DMS53 treated with DMSO at 0.1 percent for 48 hours (cell line): ENCODE data around the gene MESP1.

Experiments
- DNase-seq: peaks from one replicate; lab custom pipeline; 2025; ENCODE audit not compliant: unreplicated experiment; lab: John Stamatoyannopoulos, UW

MESP1 gene

DNA sequence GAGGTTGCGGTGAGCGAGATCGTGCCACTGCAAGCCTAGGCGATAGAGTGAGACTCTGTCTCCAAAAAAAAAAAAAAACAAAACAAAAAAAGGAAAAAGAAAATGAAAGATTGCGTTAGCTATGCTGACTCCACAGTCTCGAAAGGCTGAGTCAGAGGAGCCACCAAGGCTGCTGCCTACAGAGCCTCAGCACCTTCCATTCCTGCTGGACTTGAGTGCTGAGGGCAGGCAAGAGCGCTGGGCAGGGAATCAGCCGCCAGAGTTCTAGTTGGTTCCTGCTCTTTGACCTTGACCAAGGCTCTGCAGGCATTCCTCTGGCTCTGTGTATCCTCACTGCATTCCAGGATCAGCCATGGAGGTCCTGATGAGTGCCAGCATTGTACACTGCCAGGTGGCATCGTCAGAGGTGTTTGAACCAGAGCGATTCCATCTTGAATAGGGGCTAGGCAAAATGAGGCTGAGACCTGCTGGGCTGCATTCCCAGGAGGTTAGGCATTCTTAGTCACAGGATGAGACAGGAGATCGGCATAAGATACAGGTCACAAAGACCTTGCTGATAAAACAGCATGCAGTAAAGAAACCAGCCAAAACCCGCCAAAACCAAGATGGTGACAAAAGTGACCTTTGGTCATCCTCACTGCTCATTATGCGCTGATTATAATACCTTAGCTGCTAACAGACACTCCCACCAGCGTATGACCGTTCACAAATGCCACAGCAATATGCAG is 31.0 kb upstream of the MESP1 start:
- DNase-seq, result no peak

DNA sequence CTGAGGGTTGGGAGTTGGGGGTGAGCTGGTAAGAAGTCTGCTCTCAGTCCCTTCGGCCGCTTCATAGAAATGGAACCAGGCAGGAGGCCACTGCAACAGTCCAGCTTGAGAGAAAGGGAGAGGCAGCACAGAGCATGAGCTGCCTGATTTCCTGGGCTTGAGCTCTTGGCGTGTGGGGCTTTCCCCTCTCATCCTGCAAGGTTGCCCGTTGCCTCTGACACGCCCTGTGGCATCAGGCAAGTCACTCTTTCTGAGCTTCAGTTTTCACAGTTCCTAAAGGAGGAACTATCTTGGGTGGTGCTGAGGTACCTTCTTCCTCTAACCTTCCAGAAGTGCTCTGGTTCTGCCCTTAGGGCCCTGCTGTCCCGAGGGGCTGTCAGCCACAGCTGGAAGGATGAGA is 30.0 kb upstream of the MESP1 start:
- no peak for DNase-seq

DNA sequence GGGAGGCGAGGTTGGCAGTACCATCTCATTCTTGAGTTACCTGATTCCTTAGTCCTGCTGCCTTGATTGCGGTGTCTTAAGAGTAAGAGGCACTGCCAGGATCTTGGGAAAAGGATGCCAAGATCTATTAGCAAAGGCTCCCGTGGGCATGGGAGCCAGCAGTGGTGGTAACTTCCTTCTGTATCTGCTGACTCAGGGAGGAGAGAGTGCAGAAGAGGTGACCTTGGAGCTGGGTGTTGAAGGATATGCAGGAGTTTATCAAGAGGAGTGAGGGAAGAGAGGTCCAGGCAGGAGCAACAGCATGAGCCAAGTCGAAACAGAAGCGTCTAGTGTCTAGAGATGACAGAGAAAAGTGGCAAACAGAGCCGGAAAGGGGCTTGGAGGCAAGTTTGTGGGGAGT is 29.6 kb upstream of the MESP1 start:
- DNase-seq, result no peak

DNA sequence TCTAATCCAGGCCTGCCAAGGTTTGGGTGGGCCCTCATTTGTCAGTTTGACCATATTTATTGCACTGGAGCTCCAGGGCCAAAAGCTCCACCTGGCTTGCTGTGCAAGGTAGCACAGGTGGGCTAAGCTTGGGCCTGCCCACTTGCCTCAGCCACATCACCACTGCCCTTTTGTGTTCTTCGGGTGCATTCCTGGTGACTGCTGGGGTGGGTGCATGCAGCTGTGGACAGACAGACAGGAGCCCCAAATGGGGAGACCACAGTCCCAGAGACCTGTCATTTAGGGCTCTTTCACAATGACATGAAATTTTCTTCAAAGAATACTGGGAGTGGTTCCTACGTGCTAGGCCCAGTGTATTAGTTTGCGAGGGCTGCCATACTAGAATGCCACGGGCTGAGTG is 27.8 kb upstream of the MESP1 start:
- no peak for DNase-seq

DNA sequence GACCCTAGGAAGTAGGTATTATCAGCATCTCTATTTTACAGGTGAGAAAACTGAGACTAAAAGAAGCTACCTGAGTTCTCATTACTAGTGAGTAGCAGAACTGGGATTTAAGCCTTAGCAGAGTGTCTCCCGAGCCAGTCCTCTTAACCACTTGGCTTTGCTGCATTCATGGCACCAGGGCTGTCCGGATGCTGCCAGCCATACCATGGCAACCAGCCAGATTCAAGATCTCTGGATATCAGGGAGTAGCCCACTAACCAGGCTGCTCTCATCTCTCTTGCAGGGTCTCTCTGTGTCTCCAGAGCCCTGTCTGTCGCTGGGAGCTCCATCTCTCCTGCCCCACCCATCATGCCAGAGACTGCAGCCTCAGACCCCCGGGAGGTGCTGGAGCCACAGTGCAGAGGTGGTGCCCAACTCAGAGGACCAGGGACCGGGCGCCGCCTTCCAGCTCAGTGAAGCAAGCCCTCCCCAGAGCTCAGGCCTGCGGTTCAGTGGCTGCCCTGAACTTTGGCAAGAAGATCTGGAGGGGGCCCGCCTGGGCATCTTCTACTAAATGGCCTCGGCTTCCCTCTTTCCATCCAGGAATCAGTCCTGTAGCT is 26.8 kb upstream of the MESP1 start:
- DNase-seq, result no peak

DNA sequence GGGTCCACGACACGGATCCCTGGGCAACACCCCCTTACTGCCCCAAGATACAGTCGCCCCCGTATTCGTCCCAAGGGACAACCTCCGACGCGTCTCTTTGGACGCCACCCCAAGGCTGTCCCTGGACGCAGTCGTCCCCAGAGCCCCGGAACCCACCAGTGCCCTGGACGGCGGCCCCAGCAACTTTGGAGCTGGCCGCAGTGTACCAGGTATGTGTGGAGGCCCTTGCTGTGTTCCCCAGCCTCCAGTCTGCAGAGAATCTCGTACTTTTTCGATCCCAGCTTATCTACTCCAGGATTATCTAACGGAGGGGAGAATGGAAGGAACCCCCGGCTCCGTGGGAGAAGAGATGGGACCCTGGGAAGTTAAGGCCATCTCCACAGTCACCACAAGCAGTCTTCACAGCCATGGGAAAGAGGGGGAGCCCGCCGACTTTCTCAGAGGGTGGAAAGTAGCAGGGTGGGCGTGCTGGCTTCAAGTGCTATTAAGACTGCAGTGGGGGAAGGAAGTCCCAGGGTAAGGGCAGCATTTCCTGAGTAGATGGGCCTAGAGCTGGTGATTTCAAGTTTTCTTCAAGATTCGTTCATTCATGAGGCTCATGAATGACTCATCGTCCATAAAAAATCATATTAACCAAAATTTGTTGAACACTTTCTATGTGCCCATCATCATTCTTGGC is 26.2 kb upstream of the MESP1 start:
- no peak for DNase-seq

DNA sequence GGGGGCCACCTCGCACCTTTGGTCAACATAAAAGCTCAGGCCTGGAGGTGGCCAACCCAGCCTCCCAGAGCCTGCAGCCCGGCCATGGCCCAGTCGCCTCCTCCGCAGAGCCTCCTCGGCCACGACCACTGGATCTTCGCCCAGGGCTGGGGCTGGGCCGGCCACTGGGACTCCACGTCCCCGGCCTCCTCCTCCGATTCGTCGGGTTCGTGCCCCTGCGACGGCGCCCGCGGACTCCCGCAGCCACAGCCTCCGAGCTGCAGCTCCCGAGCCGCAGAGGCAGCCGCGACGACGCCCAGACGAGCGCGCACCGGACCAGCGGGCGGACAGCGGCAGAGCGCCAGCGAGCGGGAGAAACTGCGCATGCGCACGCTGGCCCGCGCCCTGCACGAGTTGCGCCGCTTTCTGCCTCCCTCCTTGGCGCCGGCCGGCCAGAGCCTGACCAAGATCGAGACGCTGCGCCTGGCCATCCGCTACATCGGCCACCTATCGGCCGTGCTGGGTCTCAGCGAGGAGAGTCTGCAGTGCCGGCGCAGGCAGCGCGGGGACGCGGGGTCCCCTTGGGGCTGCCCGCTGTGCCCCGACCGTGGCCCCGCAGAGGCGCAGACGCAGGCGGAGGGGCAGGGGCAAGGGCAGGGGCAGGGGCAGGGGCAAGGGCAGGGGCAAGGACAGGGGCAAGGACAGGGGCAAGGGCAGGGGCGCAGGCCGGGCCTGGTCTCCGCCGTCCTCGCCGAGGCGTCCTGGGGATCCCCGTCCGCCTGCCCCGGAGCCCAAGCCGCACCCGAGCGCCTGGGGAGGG is 25.4 kb upstream of the MESP1 start, which contains the start of gene MESP2:
TSS of gene MESP2 (plus strand) at position 59 of the 799 bp plus-strand sequence. CDS start at position 85, 26 bp downstream.
- DNase-seq, result peak; percentile 31

DNA sequence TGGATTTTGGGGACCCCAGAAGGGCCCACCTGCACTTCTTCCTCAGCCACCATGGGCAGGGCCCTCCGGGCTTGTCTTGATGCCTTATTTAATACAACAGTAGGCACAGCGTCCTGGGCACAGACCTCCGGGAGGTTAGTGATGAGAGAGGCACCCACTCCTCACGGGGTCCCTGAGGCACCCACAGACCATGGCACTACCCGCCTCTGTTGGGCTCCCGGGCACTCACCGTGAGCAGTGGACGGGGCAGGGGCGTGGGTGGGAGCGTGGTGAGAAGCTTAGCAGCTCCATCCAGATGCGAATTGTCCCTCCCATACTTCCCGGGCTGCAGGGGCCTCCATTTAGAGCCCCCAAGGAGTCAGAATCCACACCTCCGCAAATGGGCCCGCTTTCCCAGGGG is 24.8 kb upstream of the MESP1 start:
- DNase-seq, result no peak

DNA sequence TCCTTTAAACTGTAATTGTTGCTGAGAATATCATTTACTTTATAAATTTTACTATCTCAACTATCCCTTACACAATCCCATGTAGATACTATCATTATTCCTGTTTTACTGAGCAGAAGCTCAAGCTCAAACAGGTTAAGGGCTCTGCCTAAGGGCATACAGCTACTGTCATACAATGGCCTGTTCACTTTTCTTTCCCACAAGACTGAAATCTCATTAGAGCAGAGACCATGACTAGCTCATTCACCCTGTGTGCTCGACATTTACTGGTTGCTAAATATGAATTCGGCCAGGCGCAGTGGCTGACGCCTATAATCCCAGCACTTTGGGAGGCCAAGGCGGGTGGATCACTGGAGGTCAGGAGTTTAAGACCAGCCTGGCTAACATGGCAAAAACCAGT is 23.4 kb upstream of the MESP1 start:
- DNase-seq, result no peak

DNA sequence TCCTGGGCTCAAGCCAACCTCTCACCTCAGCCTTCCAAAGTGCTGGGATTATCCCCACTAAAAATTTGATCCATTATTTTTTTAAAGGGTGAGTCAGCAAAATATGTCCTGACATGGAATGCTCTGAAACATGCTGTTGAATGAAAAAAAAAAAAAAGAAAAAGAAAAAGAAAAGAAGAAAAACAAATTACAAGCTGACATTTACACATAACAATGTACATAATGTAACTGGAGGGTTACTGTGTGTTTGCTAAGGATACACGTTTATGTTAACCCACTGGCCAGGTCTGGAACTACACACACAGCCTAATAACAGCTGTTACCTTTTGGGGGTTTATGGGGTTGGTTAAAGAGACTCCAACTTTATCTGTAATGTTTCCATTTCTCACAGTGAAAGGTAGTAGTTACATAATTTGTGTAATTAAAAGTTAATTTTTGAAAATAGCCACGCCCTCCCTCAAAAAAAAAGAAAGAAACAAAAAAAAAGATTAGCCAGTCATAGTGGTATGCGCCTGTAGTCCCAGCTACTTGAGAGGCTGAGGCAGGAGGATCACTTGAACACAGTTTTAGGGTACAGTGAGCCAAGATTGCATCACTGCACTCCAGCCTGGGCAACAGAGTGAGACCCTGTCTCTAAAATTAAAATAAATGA is 22.0 kb upstream of the MESP1 start:
- no peak for DNase-seq

DNA sequence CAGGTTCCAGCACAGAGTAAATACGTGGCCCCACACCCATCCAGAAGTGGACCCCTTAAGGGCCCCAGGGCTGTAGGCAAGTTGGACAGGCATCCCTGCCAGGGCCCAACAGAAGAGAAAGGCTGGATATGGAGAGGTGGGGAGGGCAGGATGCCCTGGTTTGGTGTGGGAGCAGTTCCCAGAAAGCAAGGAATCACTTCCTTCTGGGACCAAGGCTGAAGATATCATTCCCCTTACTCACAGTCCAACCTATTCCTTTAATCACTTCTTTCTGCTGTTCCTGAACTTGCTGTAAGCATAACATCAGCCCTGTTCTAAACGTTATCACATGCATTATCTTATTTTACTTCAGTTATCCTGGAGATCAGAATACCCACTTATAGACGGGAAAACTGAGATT is 19.0 kb upstream of the MESP1 start:
- DNase-seq, result no peak

DNA sequence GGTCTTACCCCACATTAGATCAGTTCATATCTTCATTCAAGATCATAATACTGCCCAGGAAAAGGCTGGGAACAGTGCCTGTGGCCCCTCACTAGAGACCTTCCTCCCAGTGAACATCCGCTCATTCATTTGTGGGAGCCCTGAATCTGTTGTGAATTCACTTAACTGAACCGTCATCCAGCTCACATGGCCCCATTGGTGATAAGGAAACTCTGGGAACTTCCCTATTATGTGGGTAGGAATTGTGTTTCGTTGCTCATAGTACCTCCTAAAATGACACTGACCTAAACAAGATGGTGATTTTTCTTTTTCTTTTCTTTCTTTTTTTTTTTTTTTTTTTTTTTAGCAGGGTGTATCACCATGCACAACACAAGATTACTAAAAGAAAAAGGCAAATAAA is 18.3 kb upstream of the MESP1 start:
- no peak for DNase-seq

DNA sequence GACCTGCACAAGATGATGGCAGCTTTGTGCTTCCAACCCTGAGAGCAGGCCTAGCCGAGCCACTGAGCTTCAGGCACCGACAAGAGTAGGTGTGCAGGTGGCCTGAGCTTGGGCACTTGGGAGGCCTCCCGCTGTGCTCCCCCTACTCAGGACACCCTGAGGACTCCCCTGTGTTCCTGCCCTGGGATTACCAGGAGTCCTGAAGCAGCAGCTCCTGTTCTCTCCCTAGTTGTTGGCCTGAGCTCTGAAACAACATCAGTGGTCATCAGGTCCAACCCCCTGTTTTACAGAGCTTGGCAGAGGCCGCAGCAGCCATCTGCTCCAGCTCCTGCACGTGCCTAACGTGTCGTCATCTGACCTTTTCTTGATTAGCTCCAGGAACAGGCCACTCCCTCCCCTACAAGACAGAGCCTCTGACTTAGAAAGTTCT is 17.0 kb upstream of the MESP1 start:
- no peak for DNase-seq

DNA sequence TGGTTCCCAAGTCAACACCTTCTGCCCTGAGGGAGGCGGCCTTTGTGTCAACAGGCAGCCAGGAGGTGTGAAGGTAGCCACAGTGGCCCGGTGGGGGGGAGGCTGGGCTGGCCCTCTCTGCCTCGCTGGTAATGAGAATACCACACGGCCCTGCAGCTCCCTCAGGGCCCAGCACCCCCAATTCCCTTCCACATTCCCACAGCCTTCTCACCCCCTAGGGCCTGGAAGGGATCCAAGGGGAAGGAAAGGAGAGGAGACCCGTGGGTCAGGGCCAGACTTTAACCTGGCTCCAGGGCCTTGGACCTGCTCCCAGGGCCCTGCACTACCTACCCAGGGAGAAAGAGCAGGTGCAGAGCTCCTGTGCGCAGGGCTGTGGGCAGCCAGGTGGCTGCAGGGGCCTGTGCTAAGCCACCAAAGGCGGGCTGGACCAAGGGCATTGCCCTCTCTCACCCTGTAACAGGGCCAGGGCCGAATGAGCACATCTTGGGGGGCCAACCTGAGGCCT is 16.4 kb upstream of the MESP1 start:
- DNase-seq, result no peak

DNA sequence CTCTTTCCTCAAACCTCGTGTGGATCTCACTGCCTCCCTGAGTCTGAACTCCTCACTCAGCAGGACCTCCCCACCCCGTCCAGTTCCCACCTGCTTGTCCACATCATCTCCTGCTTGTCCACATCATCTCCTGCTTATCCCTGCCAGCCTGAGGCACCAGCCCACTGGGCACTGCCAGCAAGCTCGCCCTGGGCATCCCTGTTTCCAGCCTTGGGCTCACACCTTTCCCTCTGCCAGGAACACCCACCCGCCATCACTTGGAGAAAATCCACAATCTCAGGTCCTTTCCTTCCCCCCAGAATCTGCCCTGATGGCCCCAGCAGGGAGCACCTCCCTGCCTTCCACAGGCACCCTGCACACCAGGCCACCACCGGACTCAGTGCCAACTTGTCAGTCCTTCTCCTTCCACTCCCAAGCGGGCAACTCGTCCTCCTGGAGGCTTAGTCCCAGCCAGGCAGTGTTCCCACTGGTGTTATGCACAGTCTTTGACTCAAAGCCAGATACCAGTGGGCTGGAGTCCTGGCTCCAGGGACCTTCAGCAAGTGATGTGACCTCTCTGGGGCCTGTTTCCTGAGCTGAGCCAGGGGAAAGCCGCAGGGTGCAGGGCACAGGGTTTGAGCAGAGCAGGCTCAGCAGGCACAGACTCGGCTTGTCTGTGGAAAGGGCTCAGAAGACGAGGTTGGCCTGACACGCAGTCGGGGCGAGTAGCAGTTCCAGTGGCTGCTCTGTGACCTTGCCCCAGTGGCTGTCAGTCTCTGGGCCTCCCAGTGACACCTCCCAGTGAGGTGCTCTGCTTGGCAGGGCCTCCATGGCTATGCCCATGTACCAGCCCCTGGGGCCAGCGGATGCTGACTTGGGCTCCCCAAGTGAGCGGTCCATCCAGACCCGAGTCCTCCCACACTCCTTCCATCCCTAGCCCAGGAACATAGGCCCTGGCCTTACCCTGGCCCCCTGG is 15.6 kb upstream of the MESP1 start:
- DNase-seq, result no peak

DNA sequence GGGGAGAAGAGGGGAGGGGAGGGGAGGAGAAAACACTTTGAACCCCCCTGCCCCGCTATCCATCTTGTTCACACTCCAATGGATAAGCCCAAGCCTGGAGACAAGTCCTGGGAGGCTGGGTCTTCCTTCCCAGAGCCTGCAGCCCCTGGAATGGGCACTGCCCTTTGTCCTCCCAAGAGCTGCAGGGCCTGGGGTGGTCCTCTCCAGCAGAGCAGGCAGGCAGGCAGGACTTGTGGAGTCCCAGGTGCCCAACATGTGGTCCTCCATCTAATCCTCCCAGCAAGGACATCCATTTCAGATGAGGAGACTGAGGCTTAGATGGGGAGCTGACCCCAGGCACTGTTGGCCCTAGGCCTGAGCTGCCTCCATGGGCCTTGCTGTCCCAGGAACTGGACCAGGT is 14.6 kb upstream of the MESP1 start:
- DNase-seq, result no peak

DNA sequence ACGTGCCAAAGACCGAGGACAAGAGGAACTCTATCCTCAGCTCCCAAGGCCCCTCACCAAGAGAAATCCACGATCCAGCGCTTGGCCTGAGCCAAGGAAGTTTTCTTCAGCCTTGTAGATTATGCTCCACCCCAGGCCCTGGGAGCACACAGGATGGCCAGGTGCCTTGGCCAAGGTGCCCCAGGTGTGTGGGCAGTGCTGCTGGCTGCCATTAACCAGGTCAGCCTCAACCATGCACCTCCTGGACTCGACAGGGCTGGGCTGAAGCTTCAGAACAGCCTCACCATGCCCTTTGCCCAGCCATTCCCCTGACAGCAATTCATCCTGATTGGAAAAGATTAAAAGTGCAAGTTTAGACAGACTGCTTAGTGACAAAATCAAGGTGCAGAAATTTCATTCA is 10.9 kb upstream of the MESP1 start:
- DNase-seq, result no peak

DNA sequence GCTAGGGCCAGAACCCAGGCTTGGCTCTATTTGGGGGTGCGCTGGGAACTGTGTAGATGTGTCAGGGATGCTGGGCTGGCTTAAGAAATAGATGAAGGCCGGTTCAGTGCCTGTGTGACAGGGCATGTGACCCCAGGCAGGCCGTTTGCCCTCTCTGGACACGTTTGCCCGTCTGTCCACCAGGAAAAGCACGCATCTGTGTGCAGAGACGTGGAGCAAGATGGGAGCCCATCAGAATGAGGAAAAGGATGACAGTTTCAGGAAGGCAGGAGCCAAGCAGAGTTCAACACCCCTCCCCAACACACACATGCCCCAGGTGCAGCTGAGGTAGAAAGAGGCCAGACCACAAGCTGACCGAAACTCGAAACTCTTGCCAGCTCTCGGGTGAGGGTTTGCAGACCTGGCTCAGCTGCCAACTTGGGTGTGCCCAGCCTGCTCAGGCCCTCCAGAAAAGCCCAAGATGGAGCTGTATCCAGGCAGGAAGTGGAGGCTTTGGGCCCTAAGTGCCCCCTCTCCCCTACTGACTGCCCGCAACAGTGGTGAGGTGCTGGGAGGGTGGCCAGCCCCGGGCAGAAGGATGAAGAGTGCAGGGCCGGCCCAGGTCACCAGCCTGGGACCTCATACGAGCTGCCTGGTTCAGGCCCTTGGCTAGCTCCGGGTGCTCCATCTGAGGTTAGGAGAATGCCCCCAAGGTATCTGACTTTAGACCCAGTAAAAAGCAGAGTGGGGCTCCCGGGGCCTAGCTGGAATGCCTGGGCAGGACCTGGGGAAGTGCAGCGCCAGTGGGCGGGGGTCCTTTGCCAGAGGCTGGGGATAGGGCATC is 10.2 kb upstream of the MESP1 start:
- no peak for DNase-seq
